A549 (cell line): ENCODE results near the gene RNF40.

Experiments
- EHMT2 ChIP-seq: fragments of 200-600 bp; sonication (generic); IDR thresholded peaks from 2 replicates; pipeline ENCODE4 v1.6.1; 2016; ENCODE audit warnings: antibody characterized with exemption, low read depth, mild to moderate bottlenecking, moderate library complexity
- MYC ChIP-seq: IDR thresholded peaks from 2 replicates; pipeline ENCODE4 v1.6.1; 2012; ENCODE audit warnings: mild to moderate bottlenecking, inconsistent platforms, low read length, improper control_type of control experiment, borderline replicate concordance
- NR3C1 ChIP-seq: fragments of >200 bp; sonication (Bioruptor Twin); formaldehyde crosslinking; IDR thresholded peaks from 3 replicates; pipeline ENCODE4 v1.6.1; 2017
- POLR2A ChIP-seq: IDR thresholded peaks from 2 replicates; pipeline ENCODE4 v1.6.1; 2012; ENCODE audit warnings: mild to moderate bottlenecking, low read length
- RFX5 ChIP-seq: fragments of 450-650 bp; IDR thresholded peaks from 2 replicates; pipeline ENCODE4 v1.7.1; 2014; ENCODE audit warnings: antibody characterized with exemption, mild to moderate bottlenecking, moderate library complexity
- SREBF2 ChIP-seq: fragments of 450-650 bp; IDR thresholded peaks from 2 replicates; pipeline ENCODE4 v1.6.1; 2014; ENCODE audit warnings: mild to moderate bottlenecking, moderate library complexity
- TF ChIP-seq, protein P1 (sequence below): IDR thresholded peaks from 2 replicates; pipeline ENCODE4 v1.6.1; 2012
- TF ChIP-seq, protein P2 (sequence below): fragments of >200 bp; sonication (Bioruptor Twin); formaldehyde crosslinking; IDR thresholded peaks from 3 replicates; pipeline ENCODE4 v1.5.1; 2016
- TF ChIP-seq, protein P3 (sequence below): fragments of 450-650 bp; IDR thresholded peaks from 2 replicates; pipeline ENCODE4 v1.6.1; 2014; ENCODE audit warnings: antibody characterized with exemption
- TF ChIP-seq, protein P4 (sequence below): fragments of >200 bp; sonication (Bioruptor Twin); formaldehyde crosslinking; IDR thresholded peaks from 3 replicates; pipeline ENCODE4 v1.6.1; 2016

DNA sequence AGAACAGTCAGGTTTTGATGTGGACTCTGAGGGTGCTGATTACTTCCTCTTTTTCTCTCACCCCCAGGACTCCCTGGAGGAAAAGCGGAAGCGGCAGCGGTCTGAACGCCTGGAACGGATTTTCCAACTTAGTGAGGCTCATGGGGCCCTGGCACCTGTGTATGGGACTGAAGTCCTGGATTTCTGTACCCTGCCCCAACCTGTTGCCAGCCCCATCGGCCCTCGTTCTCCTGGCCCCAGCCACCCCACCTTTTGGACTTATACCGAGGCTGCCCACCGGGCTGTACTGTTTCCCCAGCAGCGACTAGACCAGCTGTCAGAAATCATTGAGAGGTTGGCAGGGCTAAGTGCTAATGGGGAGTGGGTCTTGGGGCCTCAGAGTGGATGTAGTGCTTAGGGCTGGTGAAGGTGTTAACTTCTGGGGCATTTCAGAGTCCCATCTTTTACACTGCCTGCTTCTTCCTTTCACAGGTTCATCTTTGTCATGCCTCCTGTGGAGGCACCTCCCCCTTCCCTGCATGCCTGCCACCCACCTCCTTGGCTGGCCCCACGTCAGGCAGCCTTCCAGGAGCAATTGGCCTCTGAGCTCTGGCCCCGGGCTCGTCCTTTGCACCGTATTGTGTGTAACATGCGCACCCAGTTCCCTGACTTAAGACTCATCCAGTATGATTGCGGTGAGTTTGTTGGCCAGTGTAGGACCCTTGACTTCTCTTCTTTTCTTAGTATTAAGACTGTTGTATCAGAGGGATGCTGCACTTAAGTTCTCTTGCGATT lies 33.0 kb upstream of the RNF40 start:
- TF ChIP-seq, protein P1, sequence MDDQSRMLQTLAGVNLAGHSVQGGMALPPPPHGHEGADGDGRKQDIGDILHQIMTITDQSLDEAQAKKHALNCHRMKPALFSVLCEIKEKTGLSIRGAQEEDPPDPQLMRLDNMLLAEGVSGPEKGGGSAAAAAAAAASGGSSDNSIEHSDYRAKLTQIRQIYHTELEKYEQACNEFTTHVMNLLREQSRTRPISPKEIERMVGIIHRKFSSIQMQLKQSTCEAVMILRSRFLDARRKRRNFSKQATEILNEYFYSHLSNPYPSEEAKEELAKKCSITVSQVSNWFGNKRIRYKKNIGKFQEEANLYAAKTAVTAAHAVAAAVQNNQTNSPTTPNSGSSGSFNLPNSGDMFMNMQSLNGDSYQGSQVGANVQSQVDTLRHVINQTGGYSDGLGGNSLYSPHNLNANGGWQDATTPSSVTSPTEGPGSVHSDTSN: no peak
- TF ChIP-seq POLR2A (no peak), RFX5 (no peak), EHMT2 (no peak), SREBF2 (no peak), NR3C1 (no peak), MYC (no peak)
- TF ChIP-seq, protein P2, sequence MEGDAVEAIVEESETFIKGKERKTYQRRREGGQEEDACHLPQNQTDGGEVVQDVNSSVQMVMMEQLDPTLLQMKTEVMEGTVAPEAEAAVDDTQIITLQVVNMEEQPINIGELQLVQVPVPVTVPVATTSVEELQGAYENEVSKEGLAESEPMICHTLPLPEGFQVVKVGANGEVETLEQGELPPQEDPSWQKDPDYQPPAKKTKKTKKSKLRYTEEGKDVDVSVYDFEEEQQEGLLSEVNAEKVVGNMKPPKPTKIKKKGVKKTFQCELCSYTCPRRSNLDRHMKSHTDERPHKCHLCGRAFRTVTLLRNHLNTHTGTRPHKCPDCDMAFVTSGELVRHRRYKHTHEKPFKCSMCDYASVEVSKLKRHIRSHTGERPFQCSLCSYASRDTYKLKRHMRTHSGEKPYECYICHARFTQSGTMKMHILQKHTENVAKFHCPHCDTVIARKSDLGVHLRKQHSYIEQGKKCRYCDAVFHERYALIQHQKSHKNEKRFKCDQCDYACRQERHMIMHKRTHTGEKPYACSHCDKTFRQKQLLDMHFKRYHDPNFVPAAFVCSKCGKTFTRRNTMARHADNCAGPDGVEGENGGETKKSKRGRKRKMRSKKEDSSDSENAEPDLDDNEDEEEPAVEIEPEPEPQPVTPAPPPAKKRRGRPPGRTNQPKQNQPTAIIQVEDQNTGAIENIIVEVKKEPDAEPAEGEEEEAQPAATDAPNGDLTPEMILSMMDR: no peak
- TF ChIP-seq, protein P3, sequence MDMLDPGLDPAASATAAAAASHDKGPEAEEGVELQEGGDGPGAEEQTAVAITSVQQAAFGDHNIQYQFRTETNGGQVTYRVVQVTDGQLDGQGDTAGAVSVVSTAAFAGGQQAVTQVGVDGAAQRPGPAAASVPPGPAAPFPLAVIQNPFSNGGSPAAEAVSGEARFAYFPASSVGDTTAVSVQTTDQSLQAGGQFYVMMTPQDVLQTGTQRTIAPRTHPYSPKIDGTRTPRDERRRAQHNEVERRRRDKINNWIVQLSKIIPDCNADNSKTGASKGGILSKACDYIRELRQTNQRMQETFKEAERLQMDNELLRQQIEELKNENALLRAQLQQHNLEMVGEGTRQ: no peak
- TF ChIP-seq, protein P4, sequence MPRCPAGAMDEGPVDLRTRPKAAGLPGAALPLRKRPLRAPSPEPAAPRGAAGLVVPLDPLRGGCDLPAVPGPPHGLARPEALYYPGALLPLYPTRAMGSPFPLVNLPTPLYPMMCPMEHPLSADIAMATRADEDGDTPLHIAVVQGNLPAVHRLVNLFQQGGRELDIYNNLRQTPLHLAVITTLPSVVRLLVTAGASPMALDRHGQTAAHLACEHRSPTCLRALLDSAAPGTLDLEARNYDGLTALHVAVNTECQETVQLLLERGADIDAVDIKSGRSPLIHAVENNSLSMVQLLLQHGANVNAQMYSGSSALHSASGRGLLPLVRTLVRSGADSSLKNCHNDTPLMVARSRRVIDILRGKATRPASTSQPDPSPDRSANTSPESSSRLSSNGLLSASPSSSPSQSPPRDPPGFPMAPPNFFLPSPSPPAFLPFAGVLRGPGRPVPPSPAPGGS: no peak
